MM.1S (cell line): ENCODE measurements around the gene PSMB9.
A peak's percentile ranks its signal among the peaks of the same experiment; 100 is the strongest.
"Not testable (repeated sequence)": the region's sequence is repeated elsewhere in the genome, so short reads cannot be mapped to it uniquely, and the experiment has no call there.

Experiments
- DNase-seq: peaks from one replicate; pipeline ENCODE4 v3.0.0-alpha.2; 2015
- H2AFZ ChIP-seq: fragments of 300-600 bp; sonication (generic); 2 replicates; pipeline ENCODE4 v1.6.0; 2016; ENCODE audit warnings: antibody characterized with exemption, low read length
- H3F3A ChIP-seq: fragments of 300-600 bp; sonication (generic); 2 replicates; pipeline ENCODE4 v1.6.1; 2016; ENCODE audit warnings: mild to moderate bottlenecking, antibody characterized with exemption, low read length, moderate library complexity, mixed read lengths; ENCODE audit not compliant: insufficient read depth
- H3K27ac ChIP-seq: fragments of 300-600 bp; sonication (generic); 2 replicates; pipeline ENCODE4 v1.5.1; 2016; ENCODE audit warnings: mild to moderate bottlenecking, low read length
- H3K27me3 ChIP-seq: fragments of 300-600 bp; sonication (generic); replicated peaks from 2 replicates; pipeline ENCODE4 v1.6.0; 2016; ENCODE audit warnings: low read length; ENCODE audit not compliant: insufficient read depth
- H3K36me3 ChIP-seq: fragments of 300-600 bp; sonication (generic); replicated peaks from 2 replicates; pipeline ENCODE4 v1.6.1; 2016; ENCODE audit warnings: mild to moderate bottlenecking, low read length, mixed read lengths; ENCODE audit not compliant: insufficient read depth
- H3K4me1 ChIP-seq: fragments of 300-600 bp; sonication (generic); 2 replicates; pipeline ENCODE4 v1.6.1; 2016; ENCODE audit warnings: low read length, mixed read lengths
- H3K4me2 ChIP-seq: fragments of 300-600 bp; sonication (generic); 2 replicates; pipeline ENCODE4 v1.6.0; 2016; ENCODE audit warnings: low read depth, low read length
- H3K4me3 ChIP-seq: fragments of 300-600 bp; sonication (generic); 2 replicates; pipeline ENCODE4 v1.5.1; 2016; ENCODE audit warnings: low read length, mixed read lengths
- H3K79me2 ChIP-seq: fragments of 300-600 bp; sonication (generic); 2 replicates; pipeline ENCODE4 v1.6.1; 2016; ENCODE audit warnings: mixed run types, low read length, mixed read lengths
- H3K9ac ChIP-seq: fragments of 300-600 bp; sonication (generic); 2 replicates; pipeline ENCODE4 v1.6.1; 2016; ENCODE audit warnings: low read length, mixed read lengths
- H3K9me2 ChIP-seq: fragments of 300-600 bp; sonication (generic); replicated peaks from 2 replicates; pipeline ENCODE4 v1.6.1; 2016; ENCODE audit warnings: mild to moderate bottlenecking, low read length, mixed read lengths; ENCODE audit not compliant: insufficient read depth
- H3K9me3 ChIP-seq: fragments of 300-600 bp; sonication (generic); replicated peaks from 2 replicates; pipeline ENCODE4 v1.6.1; 2016; ENCODE audit warnings: mild to moderate bottlenecking, low read length, mixed read lengths; ENCODE audit not compliant: insufficient read depth
- H4K20me1 ChIP-seq: fragments of 300-600 bp; sonication (generic); 2 replicates; pipeline ENCODE4 v1.6.1; 2016; ENCODE audit warnings: mild to moderate bottlenecking, low read length, moderate library complexity, mixed read lengths; ENCODE audit not compliant: insufficient read depth
- EZH2 ChIP-seq: fragments of 300-600 bp; sonication (generic); optimal IDR thresholded peaks from 2 replicates; pipeline ENCODE3; 2017; ENCODE audit warnings: low read depth, mild to moderate bottlenecking, antibody characterized with exemption, low read length, mixed read lengths
- EZH2phosphoT487 ChIP-seq: fragments of 300-600 bp; sonication (generic); IDR thresholded peaks from 2 replicates; pipeline ENCODE4 v1.6.1; 2018; ENCODE audit warnings: antibody characterized with exemption, low read length
- TF ChIP-seq, protein P1 (sequence below): fragments of 300-600 bp; sonication (generic); IDR thresholded peaks from 2 replicates; pipeline ENCODE4 v1.5.1; 2016; ENCODE audit warnings: antibody characterized with exemption, low read length, mixed read lengths

The PSMB9 gene

DNA sequence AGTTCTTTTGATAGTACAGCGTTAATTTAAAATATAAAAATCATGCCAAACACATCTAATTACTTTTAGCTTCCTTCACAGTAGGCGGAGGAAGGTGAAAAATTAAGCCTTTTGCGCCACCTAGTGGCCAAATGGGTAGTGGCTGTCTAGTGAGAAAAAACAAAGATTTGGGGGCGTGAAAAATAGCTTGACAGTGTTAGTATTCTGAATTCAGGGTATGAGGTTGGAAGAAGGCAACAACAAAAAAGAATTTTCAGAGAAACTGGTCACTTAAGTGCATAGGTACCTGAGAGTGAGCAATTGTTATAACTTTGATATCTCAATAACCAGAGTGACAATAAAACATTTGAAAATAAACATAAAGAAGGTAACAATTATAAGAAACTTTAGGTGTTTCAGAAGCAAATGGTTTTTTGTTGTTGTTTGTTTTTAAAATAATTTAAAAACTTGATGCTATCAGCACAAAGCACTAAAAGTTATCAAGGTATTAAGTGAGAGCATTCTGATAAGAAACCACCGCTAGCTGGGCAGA, 14.3 kb downstream of the PSMB9 start:
- H4K20me1 ChIP-seq: no peaks in the 10 kb centered on the region
- no peak overlapping the region for H3K4me3 ChIP-seq
- H3K4me2 ChIP-seq: no peak overlapping the region
- H2AFZ ChIP-seq: no peak overlapping the region
- H3K36me3 ChIP-seq: no peaks in the 10 kb centered on the region
- H3K9ac ChIP-seq: no peak overlapping the region
- no peak overlapping the region for H3K27ac ChIP-seq
- 0 out of 2 replicates have a peak, but pooled peaks cover 3% of the 10 kb centered on the region for H3K4me1 ChIP-seq
- no peaks in the 10 kb centered on the region for H3K9me3 ChIP-seq
- no peaks in the 10 kb centered on the region for H3K27me3 ChIP-seq
- no peaks in the 10 kb centered on the region for H3F3A ChIP-seq
- no peaks in the 10 kb centered on the region for H3K79me2 ChIP-seq
- DNase-seq: peak; percentile 79
- TF ChIP-seq EZH2phosphoT487 (no peak), EZH2 (no peak)
- TF ChIP-seq, protein P1, sequence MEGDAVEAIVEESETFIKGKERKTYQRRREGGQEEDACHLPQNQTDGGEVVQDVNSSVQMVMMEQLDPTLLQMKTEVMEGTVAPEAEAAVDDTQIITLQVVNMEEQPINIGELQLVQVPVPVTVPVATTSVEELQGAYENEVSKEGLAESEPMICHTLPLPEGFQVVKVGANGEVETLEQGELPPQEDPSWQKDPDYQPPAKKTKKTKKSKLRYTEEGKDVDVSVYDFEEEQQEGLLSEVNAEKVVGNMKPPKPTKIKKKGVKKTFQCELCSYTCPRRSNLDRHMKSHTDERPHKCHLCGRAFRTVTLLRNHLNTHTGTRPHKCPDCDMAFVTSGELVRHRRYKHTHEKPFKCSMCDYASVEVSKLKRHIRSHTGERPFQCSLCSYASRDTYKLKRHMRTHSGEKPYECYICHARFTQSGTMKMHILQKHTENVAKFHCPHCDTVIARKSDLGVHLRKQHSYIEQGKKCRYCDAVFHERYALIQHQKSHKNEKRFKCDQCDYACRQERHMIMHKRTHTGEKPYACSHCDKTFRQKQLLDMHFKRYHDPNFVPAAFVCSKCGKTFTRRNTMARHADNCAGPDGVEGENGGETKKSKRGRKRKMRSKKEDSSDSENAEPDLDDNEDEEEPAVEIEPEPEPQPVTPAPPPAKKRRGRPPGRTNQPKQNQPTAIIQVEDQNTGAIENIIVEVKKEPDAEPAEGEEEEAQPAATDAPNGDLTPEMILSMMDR: peak; percentile 89
- H3K9me2 ChIP-seq: no peaks in the 10 kb centered on the region

DNA sequence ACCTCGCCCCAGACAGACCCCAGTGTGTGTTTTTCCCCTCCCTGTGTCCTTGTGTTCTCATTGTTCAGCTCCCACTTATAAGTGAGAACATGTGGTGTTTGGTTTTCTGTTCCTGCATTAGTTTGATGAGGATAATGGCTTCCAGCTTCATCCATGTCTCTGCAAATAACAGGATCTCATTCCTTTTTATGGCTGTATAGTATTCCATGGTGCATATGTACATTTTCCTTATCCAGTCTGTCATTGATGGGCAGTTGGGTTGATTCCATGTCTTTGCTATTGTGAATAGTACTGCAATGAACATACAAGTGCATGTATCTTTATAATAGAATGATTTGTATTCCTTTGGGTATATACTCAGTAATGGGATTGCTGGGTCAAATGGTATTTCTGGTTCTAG, 20.0 kb downstream of the PSMB9 start:
- not testable (repeated sequence) for H3K9ac ChIP-seq, H4K20me1 ChIP-seq, DNase-seq, H3K9me2 ChIP-seq, H3K9me3 ChIP-seq, H3K79me2 ChIP-seq, H3K4me3 ChIP-seq, H3K4me2 ChIP-seq, H3K27ac ChIP-seq, H3K4me1 ChIP-seq, H2AFZ ChIP-seq, H3K27me3 ChIP-seq, H3K36me3 ChIP-seq, H3F3A ChIP-seq

DNA sequence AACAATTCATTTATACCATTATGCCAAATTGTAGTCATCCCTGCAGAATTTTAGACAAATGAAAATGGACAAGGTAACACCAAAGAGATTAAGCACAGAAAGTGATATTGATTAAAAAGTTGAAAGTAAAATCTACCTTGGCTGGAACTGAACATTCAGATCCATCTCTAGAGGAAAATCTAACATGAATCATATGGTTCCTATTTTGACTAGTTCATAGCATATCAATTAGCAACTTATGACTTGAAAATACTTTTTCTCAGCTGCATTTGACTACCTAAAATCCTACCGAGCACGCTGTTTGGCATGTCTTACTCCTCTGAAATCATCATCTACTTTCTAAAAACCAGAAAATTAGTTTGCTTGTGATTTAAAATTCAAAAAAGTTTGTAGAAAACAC, 22.6 kb downstream of the PSMB9 start:
- Histone ChIP-seq H3K4me3 (no peak overlapping the region), H3K36me3 (no peaks in the 10 kb centered on the region)
- no peak for TF ChIP-seq EZH2phosphoT487
- TF ChIP-seq, protein P1: no peak
- no peak for TF ChIP-seq EZH2

DNA sequence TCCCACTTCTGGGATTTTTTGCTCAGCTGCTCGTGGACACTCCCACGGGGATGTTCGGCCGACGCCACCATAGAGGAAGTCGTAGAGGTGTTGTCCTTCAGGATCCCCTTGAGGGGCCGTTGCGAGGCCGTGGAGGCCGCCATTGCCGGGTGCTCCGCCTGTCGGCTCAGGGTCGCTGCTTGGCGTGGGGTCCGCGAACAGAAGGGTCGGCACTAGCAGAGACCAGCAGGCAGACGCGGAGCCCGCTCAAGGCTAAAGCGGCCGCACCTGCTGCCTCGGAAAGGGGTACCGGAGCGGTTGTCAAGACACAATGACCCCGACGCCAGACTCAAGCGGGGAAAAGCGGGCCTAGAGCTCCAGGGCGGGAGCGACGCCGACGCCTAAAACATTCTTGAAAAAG, 25.7 kb downstream of the PSMB9 start:
- Histone ChIP-seq H3K9ac (no peak overlapping the region), H3F3A (no peaks in the 10 kb centered on the region), H3K4me3 (no peak overlapping the region), H4K20me1 (no peaks in the 10 kb centered on the region), H3K27me3 (peaks cover 7% of the 10 kb centered on the region), H3K9me2 (no peaks in the 10 kb centered on the region), H3K9me3 (no peaks in the 10 kb centered on the region), H3K79me2 (no peaks in the 10 kb centered on the region), H3K4me1 (0 out of 2 replicates have a peak, but pooled peaks cover 4% of the 10 kb centered on the region), H3K36me3 (no peaks in the 10 kb centered on the region), H3K4me2 (no peak overlapping the region), H3K27ac (no peak overlapping the region), H2AFZ (no peak overlapping the region)
- TF ChIP-seq EZH2: no peak
- TF ChIP-seq, protein P1: no peak
- no peak for TF ChIP-seq EZH2phosphoT487
- DNase-seq: no peak

More for the DNA sequence above, 22.6 kb downstream of the PSMB9 start:
- Histone ChIP-seq H3K4me1 (0 out of 2 replicates have a peak, but pooled peaks cover 4% of the 10 kb centered on the region), H3K9me2 (no peaks in the 10 kb centered on the region), H3K9me3 (no peaks in the 10 kb centered on the region), H3K4me2 (no peak overlapping the region), H3K27me3 (no peaks in the 10 kb centered on the region; the same call in 1 of the 2 replicates), H3K27ac (no peak overlapping the region), H2AFZ (no peak overlapping the region), H4K20me1 (no peaks in the 10 kb centered on the region), H3F3A (no peaks in the 10 kb centered on the region), H3K79me2 (no peaks in the 10 kb centered on the region), H3K9ac (no peak overlapping the region)
- no peak for DNase-seq

DNA sequence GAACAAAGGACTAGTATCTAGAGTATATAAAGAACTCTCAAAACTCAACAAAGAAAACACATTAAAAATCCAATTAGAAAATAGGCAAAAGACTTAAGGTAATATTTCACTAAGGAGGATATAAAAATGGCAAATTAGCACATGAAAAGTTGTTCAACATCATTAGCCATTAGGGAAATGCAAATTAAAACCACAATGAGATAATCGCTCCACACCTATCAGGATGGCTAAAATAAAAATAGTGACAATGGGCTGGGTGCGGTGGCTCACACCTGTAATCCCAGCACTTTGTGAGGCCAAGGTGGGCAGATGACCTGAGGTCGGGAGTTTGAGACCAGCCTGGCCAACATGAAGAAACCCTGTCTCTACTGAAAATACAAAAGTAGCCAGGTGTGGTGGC, 27.0 kb downstream of the PSMB9 start:
- not testable (repeated sequence) for H4K20me1 ChIP-seq, H3K27me3 ChIP-seq, H3K9me3 ChIP-seq, H3K4me3 ChIP-seq, H3K36me3 ChIP-seq, H3K9me2 ChIP-seq, DNase-seq, H3F3A ChIP-seq, H3K27ac ChIP-seq, H3K4me2 ChIP-seq, H2AFZ ChIP-seq, H3K79me2 ChIP-seq, H3K9ac ChIP-seq, H3K4me1 ChIP-seq
